Endodermal cell (in vitro differentiated cells): Measurements from ENCODE around the gene PADI1. TPM values are rescaled to one million over a fixed set of nuclear protein-coding genes. Genes with fewer than 3 reads are reported as not detected.

Source experiments
- DNase-seq: peaks from one replicate; pipeline ENCODE4 v3.0.0-alpha.2; 2017
- H3K27ac ChIP-seq: 2 replicates; pipeline ENCODE4 v1.5.1; 2013; ENCODE audit warnings: mild to moderate bottlenecking, low read depth, low read length, moderate library complexity
- H3K27me3 ChIP-seq: 2 replicates; pipeline ENCODE4 v1.6.1; 2013; ENCODE audit warnings: mild to moderate bottlenecking, low read length, moderate library complexity; ENCODE audit not compliant: insufficient read depth, control insufficient read depth, poor library complexity, severe bottlenecking
- H3K36me3 ChIP-seq: 2 replicates; pipeline ENCODE4 v1.7.0; 2013; ENCODE audit warnings: mild to moderate bottlenecking, low read length, moderate library complexity; ENCODE audit not compliant: control insufficient read depth, insufficient read depth
- H3K4me1 ChIP-seq: one replicate; pipeline ENCODE4 v1.7.0; 2013; ENCODE audit warnings: low read length; ENCODE audit not compliant: control insufficient read depth, insufficient read depth
- H3K4me3 ChIP-seq: 2 replicates; pipeline ENCODE4 v1.5.1; 2013; ENCODE audit warnings: mild to moderate bottlenecking, low read length, moderate library complexity
- H3K9ac ChIP-seq: 2 replicates; pipeline ENCODE4 v1.6.1; 2013; ENCODE audit warnings: mild to moderate bottlenecking, low read length, moderate library complexity; ENCODE audit not compliant: poor library complexity, severe bottlenecking; ENCODE audit errors: extremely low read depth
- H3K9me3 ChIP-seq: 2 replicates; pipeline ENCODE4 v1.6.1; 2013; ENCODE audit warnings: mild to moderate bottlenecking, low read length, moderate library complexity; ENCODE audit not compliant: control insufficient read depth
- H3K27ac Mint-ChIP-seq: 2 replicates; pipeline ENCODE4 v1.8.0; 2020; ENCODE audit warnings: mixed read lengths
- H3K27me3 Mint-ChIP-seq: 2 replicates; pipeline ENCODE4 v1.8.0; 2021; ENCODE audit warnings: mild to moderate bottlenecking, mixed read lengths; ENCODE audit not compliant: insufficient read depth
- H3K36me3 Mint-ChIP-seq: 2 replicates; pipeline ENCODE4 v1.8.0; 2020; ENCODE audit warnings: low read depth, mixed read lengths
- H3K4me1 Mint-ChIP-seq: 2 replicates; pipeline ENCODE4 v1.8.0; 2020; ENCODE audit warnings: mixed read lengths
- H3K4me3 Mint-ChIP-seq: 2 replicates; pipeline ENCODE4 v1.8.0; 2020; ENCODE audit warnings: mild to moderate bottlenecking, moderate library complexity, mixed read lengths
- H3K9me3 Mint-ChIP-seq: 2 replicates; pipeline ENCODE4 v1.8.0; 2020; ENCODE audit warnings: mild to moderate bottlenecking, mixed read lengths
- CTCF ChIP-seq: fragments of 200-600 bp; sonication (generic); conservative IDR thresholded peaks from 2 replicates; pipeline ENCODE4 v1.5.0; 2021; ENCODE audit warnings: antibody characterized with exemption, mild to moderate bottlenecking
- WGBS, 2 experiments: methylation state at CpG; one replicate each; pipeline versions ENCODE4 v1.1.5 to v1.1.7; 2013; ENCODE audit warnings: missing lambda C conversion rate in 2 of 2, mixed read lengths in 1 of 2; ENCODE audit not compliant: insufficient coverage in 1 of 2, insufficient read length in 1 of 2; 5-methylcytosine and 5-hydroxymethylcytosine counted together
- long read RNA-seq, 4 experiments: library from polyadenylated mRNA in 2 of 4; library from RNA in 1 of 4; library from capped mRNA in 1 of 4; stranded (forward) in 3 of 4; unstranded in 1 of 4; transcript quantifications; one replicate each; pipeline ENCODE4 v2.0.0, GENCODE V29; 2020 to 2021; ENCODE audit warnings: inconsistent platforms in 1 of 4
- polyA plus RNA-seq, 2 experiments: library from polyadenylated mRNA; stranded (reverse); fragments of 50-300 nt; gene quantifications; one replicate each; pipeline ENCODE4 v1.2.3, GENCODE V29; 2013
- total RNA-seq, 2 donors: library from RNA; stranded (reverse); fragmentation: NEBNext Ultra II Directional in 1 of 2; extraction: Animal tissue kit (Norgen Biotek cat#: 25700) in 1 of 2; gene quantifications; 2 replicates in 1 of 2; 3 replicates in 1 of 2; pipeline ENCODE4 v1.2.1, GENCODE V29; 2021

The PADI1 gene
- total RNA-seq = under 1 TPM in 1 of 2 donors, not detected in 1; 0.13 TPM
- 0.07 TPM for polyA plus RNA-seq (2013, experiment 1 of 2)
- not detected for polyA plus RNA-seq (2013, experiment 2 of 2)
- long read RNA-seq, experiment 1 = 0 reads
- long read RNA-seq, experiment 2 = 0 reads
- long read RNA-seq, experiment 3, partial matches to known transcripts = 1 of 2 reads
- long read RNA-seq, experiment 3, other reads (novel, unspliced or antisense) = 1 of 2 reads
- long read RNA-seq, experiment 4 = 0 reads

GRCh38 chr1:17204546-17205440 is at the start of gene PADI1:
Gene PADI1, plus strand, starts transcription at chr1:17205128. Its CDS starts 90 bp downstream, at chr1:17205218.
- peaks cover 9% of the 10 kb centered on the region for H3K4me1 ChIP-seq
- no peak within 1 kb of the TSS for H3K27ac ChIP-seq
- Mint-ChIP-seq H3K36me3 (no peaks in the 10 kb centered on the region), H3K27ac (no peak within 1 kb of the TSS), H3K9me3 (no peaks in the 10 kb centered on the region), H3K4me1 (peaks cover 10% of the 10 kb centered on the region), H3K4me3 (no peak within 1 kb of the TSS), H3K27me3 (peaks cover 9% of the 10 kb centered on the region)
- TF ChIP-seq CTCF = no peak
- no peaks in the 10 kb centered on the region for H3K36me3 ChIP-seq
- H3K9ac ChIP-seq = no peak within 1 kb of the TSS
- H3K9me3 ChIP-seq = no peaks in the 10 kb centered on the region
- no peak for DNase-seq
- H3K4me3 ChIP-seq = no peak within 1 kb of the TSS
- WGBS, 2 experiments = 85 to 87% methylated on average over 4 to 9 of the region's 9 CpGs
- H3K27me3 ChIP-seq = no peaks in the 10 kb centered on the region

GRCh38 chr1:17155257-17155920 is 49.5 kb upstream of the PADI1 start:
- Histone ChIP-seq H3K4me3 (no peak overlapping the region), H3K9me3 (peaks cover 25% of the 10 kb centered on the region), H3K4me1 (no peaks in the 10 kb centered on the region), H3K27me3 (no peaks in the 10 kb centered on the region), H3K36me3 (no peaks in the 10 kb centered on the region), H3K27ac (no peak overlapping the region), H3K9ac (no peak overlapping the region)
- peaks cover 72% of the 10 kb centered on the region for H3K9me3 Mint-ChIP-seq
- DNase-seq = no peak
- no peak for TF ChIP-seq CTCF
- H3K4me3 Mint-ChIP-seq = no peak overlapping the region
- WGBS, 2 experiments = 50% methylated on average over 2 of the region's 2 CpGs
- no peak overlapping the region for H3K27ac Mint-ChIP-seq
- peaks cover 12% of the 10 kb centered on the region for H3K27me3 Mint-ChIP-seq
- H3K4me1 Mint-ChIP-seq = peaks cover 3% of the 10 kb centered on the region
- H3K36me3 Mint-ChIP-seq = no peaks in the 10 kb centered on the region

GRCh38 chr1:17156108-17156507 is 48.8 kb upstream of the PADI1 start:
- WGBS, 2 experiments = 76 to 84% methylated on average over 2 to 3 of the region's 3 CpGs
- peaks cover 4% of the 10 kb centered on the region for H3K4me1 Mint-ChIP-seq
- Histone ChIP-seq H3K27me3 (no peaks in the 10 kb centered on the region), H3K9me3 (peaks cover 25% of the 10 kb centered on the region), H3K27ac (no peak overlapping the region), H3K36me3 (no peaks in the 10 kb centered on the region), H3K4me1 (no peaks in the 10 kb centered on the region), H3K4me3 (no peak overlapping the region), H3K9ac (no peak overlapping the region)
- TF ChIP-seq CTCF = no peak
- DNase-seq = no peak
- no peaks in the 10 kb centered on the region for H3K36me3 Mint-ChIP-seq
- H3K9me3 Mint-ChIP-seq = peaks cover 73% of the 10 kb centered on the region
- peaks cover 12% of the 10 kb centered on the region for H3K27me3 Mint-ChIP-seq
- H3K4me3 Mint-ChIP-seq = no peak overlapping the region
- H3K27ac Mint-ChIP-seq = no peak overlapping the region
